Stimulated activated CD4-positive, alpha-beta T cell treated with anti-CD3 and anti-CD28 coated beads, TNF-alpha, amount 100 ng/mL, for 48 hours (primary cell): ENCODE measurements around the gene NCAM1.

Experiments
- DNase-seq, 3 donors: peaks; one replicate each; pipeline ENCODE4 v3.0.0-alpha.2; 2020; ENCODE audit warnings: low read depth in 3 of 3

Gene NCAM1

GRCh38 chr11:113251281-113251680, 290.1 kb downstream of the NCAM1 start:
- no peak for DNase-seq

- no peak for DNase-seq
Measured at GRCh38 chr11:113253406-113253805, 292.2 kb downstream of the NCAM1 start.

- DNase-seq: no peak
Measured at GRCh38 chr11:113255096-113255495, 293.9 kb downstream of the NCAM1 start.

- DNase-seq: no peak
Measured at GRCh38 chr11:113255741-113256140, 294.5 kb downstream of the NCAM1 start.

- no peak for DNase-seq
Measured at GRCh38 chr11:113256431-113257202, 295.4 kb downstream of the NCAM1 start.

GRCh38 chr11:113260096-113260425, 298.8 kb downstream of the NCAM1 start:
- DNase-seq: no peak

GRCh38 chr11:113260541-113260940, 299.3 kb downstream of the NCAM1 start:
- DNase-seq: no peak

GRCh38 chr11:113261709-113262475, 300.7 kb downstream of the NCAM1 start:
- no peak for DNase-seq

- DNase-seq: no peak
Measured at GRCh38 chr11:113262594-113262993, 301.4 kb downstream of the NCAM1 start.

- no peak for DNase-seq
Measured at GRCh38 chr11:113263458-113264259, 302.4 kb downstream of the NCAM1 start.

GRCh38 chr11:113265362-113265761, 304.1 kb downstream of the NCAM1 start:
- DNase-seq: no peak

- no peak for DNase-seq
Measured at GRCh38 chr11:113267493-113267892, 306.3 kb downstream of the NCAM1 start.

- no peak for DNase-seq
Measured at GRCh38 chr11:113269096-113269495, 307.9 kb downstream of the NCAM1 start.

- no peak for DNase-seq
Measured at GRCh38 chr11:113269636-113270035, 308.4 kb downstream of the NCAM1 start.

- no peak for DNase-seq
Measured at GRCh38 chr11:113270080-113270479, 308.9 kb downstream of the NCAM1 start.

GRCh38 chr11:113271551-113272245, 310.5 kb downstream of the NCAM1 start:
- no peak for DNase-seq

- DNase-seq: no peak
Measured at GRCh38 chr11:113272281-113272680, 311.1 kb downstream of the NCAM1 start.

- DNase-seq: no peak
Measured at GRCh38 chr11:113272927-113273615, 311.9 kb downstream of the NCAM1 start.

- DNase-seq: no peak
Measured at GRCh38 chr11:113273720-113274119, 312.5 kb downstream of the NCAM1 start.

GRCh38 chr11:113274713-113275582, 313.7 kb downstream of the NCAM1 start:
- DNase-seq: no peak
